Peyer's patch (tissue), 4 donors: ENCODE data around the gene CDKAL1. TPM values are rescaled to one million over a fixed set of nuclear protein-coding genes. Genes with fewer than 3 reads are reported as not detected.
"Not testable (repeated sequence)": the region's sequence is repeated elsewhere in the genome, so short reads cannot be mapped to it uniquely, and the experiment has no call there.

Experiments
- DNase-seq, 3 donors: peaks; one replicate each; pipeline ENCODE4 v3.0.0-alpha.2; 2017 to 2019
- H3K27ac ChIP-seq, 4 donors: fragments of 200-600 bp; sonication (generic); one replicate each; pipeline ENCODE4 v1.5.1; 2016 to 2019
- H3K27me3 ChIP-seq, 2 donors: fragments of 200-600 bp; sonication (generic); one replicate each; pipeline ENCODE4 v1.5.1; 2019
- H3K36me3 ChIP-seq, 3 donors: fragments of 200-600 bp; sonication (generic); one replicate each; pipeline ENCODE4 v1.5.1; 2016 to 2019
- H3K4me1 ChIP-seq, 4 donors: fragments of 200-600 bp; sonication (generic); one replicate each; pipeline ENCODE4 v1.5.1; 2016 to 2019
- H3K4me3 ChIP-seq, 4 donors: fragments of 200-600 bp; sonication (generic); 1 replicate in 3 of 4; 2 replicates in 1 of 4; pipeline ENCODE4 v1.5.1; 2016 to 2019; ENCODE audit warnings: mild to moderate bottlenecking in 1 of 4
- H3K9me3 ChIP-seq, 4 donors: fragments of 200-600 bp; sonication (generic); one replicate each; pipeline ENCODE4 v1.5.1; 2016 to 2019; ENCODE audit warnings: mild to moderate bottlenecking in 1 of 4
- CTCF ChIP-seq, 6 experiments: fragments of 450-650 bp in 4 of 6; fragments of 200-600 bp in 2 of 6; sonication (generic) in 1 of 6; IDR thresholded peaks; one replicate each; pipeline ENCODE4 v1.5.1; 2017 to 2019; ENCODE audit warnings: antibody characterized with exemption in 6 of 6, mild to moderate bottlenecking in 3 of 6, moderate library complexity in 1 of 6
- POLR2A ChIP-seq, 2 donors: fragments of 450-650 bp; IDR thresholded peaks; one replicate each; pipeline ENCODE4 v1.5.1; 2017; ENCODE audit warnings: antibody characterized with exemption in 2 of 2, mild to moderate bottlenecking in 2 of 2, moderate library complexity in 2 of 2
- total RNA-seq, 4 donors: library from RNA; depleted of rRNA; stranded (reverse); fragments of >200 nt; gene quantifications; one replicate each; pipeline ENCODE4 v1.1.0, GENCODE V29; 2016

Gene CDKAL1
- total RNA-seq, 4 donors from 2014 or later = 10.3 to 31.4 (median 11.6) TPM

GRCh38 chr6:20647585-20647984 is 113.3 kb downstream of the CDKAL1 start:
- TF ChIP-seq CTCF (IDR thresholded peaks at IDR 0.05) (no peak), POLR2A (IDR thresholded peaks at IDR 0.05) (no peak)
- no peaks in the 10 kb centered on the region for H3K36me3 ChIP-seq
- no peak for DNase-seq
- no peaks in the 10 kb centered on the region for H3K4me1 ChIP-seq
- H3K27me3 ChIP-seq = no peaks in the 10 kb centered on the region
- H3K27ac ChIP-seq = no peak overlapping the region
- H3K4me3 ChIP-seq = no peak overlapping the region
- no peaks in the 10 kb centered on the region for H3K9me3 ChIP-seq

GRCh38 chr6:20649696-20650470 is 115.6 kb downstream of the CDKAL1 start:
- not testable (repeated sequence) for H3K4me1 ChIP-seq, H3K9me3 ChIP-seq, DNase-seq, H3K4me3 ChIP-seq, H3K27ac ChIP-seq, H3K27me3 ChIP-seq, H3K36me3 ChIP-seq

GRCh38 chr6:20652299-20653084 is 118.2 kb downstream of the CDKAL1 start:
- H3K4me3 ChIP-seq = no peak overlapping the region
- TF ChIP-seq POLR2A (IDR thresholded peaks at IDR 0.05) (no peak), CTCF (IDR thresholded peaks at IDR 0.05) (no peak)

GRCh38 chr6:20653085-20653479 is 118.8 kb downstream of the CDKAL1 start:
- Histone ChIP-seq H3K27me3 (no peaks in the 10 kb centered on the region), H3K4me3 (no peak overlapping the region), H3K36me3 (no peaks in the 10 kb centered on the region), H3K27ac (no peak overlapping the region), H3K4me1 (no peaks in the 10 kb centered on the region), H3K9me3 (no peaks in the 10 kb centered on the region)
- no peak for TF ChIP-seq POLR2A (IDR thresholded peaks at IDR 0.05)
- TF ChIP-seq CTCF (IDR thresholded peaks at IDR 0.05) = no peak
- no peak for DNase-seq

More at GRCh38 chr6:20652299-20653084, 118.2 kb downstream of the CDKAL1 start:
- Histone ChIP-seq H3K36me3 (no peaks in the 10 kb centered on the region), H3K4me1 (no peaks in the 10 kb centered on the region), H3K9me3 (no peaks in the 10 kb centered on the region), H3K27me3 (no peaks in the 10 kb centered on the region), H3K27ac (no peak overlapping the region)
- no peak for DNase-seq

- Histone ChIP-seq H3K4me3 (no peak overlapping the region), H3K27me3 (no peaks in the 10 kb centered on the region), H3K27ac (no peak overlapping the region), H3K4me1 (no peaks in the 10 kb centered on the region), H3K36me3 (no peaks in the 10 kb centered on the region), H3K9me3 (no peaks in the 10 kb centered on the region)
- no peak for DNase-seq
- TF ChIP-seq POLR2A (IDR thresholded peaks at IDR 0.05) (no peak), CTCF (IDR thresholded peaks at IDR 0.05) (no peak)
These were observed 121.1 kb downstream of the CDKAL1 start for GRCh38 chr6:20655317-20655716.

- no peak overlapping the region for H3K27ac ChIP-seq
- DNase-seq = no peak
These were observed 123.1 kb downstream of the CDKAL1 start for GRCh38 chr6:20657274-20657800.

More at GRCh38 chr6:20657274-20657800, 123.1 kb downstream of the CDKAL1 start:
- TF ChIP-seq POLR2A (IDR thresholded peaks at IDR 0.05) = no peak
- TF ChIP-seq CTCF (IDR thresholded peaks at IDR 0.05) = no peak
- H3K4me1 ChIP-seq = peaks cover 0 to 2% (median 0%) of the 10 kb centered on the region in 4 donors
- H3K4me3 ChIP-seq = no peak overlapping the region
- no peaks in the 10 kb centered on the region for H3K36me3 ChIP-seq
- H3K9me3 ChIP-seq = no peaks in the 10 kb centered on the region
- H3K27me3 ChIP-seq = no peaks in the 10 kb centered on the region
